GM12878 (cell line): ENCODE measurements around the gene ATP5ME. TPM values are rescaled to one million over a fixed set of nuclear protein-coding genes. Genes with fewer than 3 reads are reported as not detected.

Experiments
- ATAC-seq: fragments of 200-7000 bp; cut with Tn5 transposase; 3 replicates; pipeline ENCODE4 v1.9.1; 2020; ENCODE audit warnings: mild to moderate bottlenecking, moderate library complexity
- BruUV-seq: library from RNA; stranded (reverse); fragments of 400-500 nt; replicated peaks from 2 replicates; lab custom pipeline; 2021; lab: Mats Ljungman, UMichigan
- CTCF ChIA-PET: fragments of 300-600 bp; sonication (Branson Sonifier 250); formaldehyde crosslinking; extraction: SDS; loops from one replicate; lab custom pipeline; 2021; ENCODE audit warnings: inconsistent platforms; lab: Yijun Ruan, JAX
- POLR2A ChIA-PET: fragments of 350-600 bp; formaldehyde crosslinking; extraction: SDS; loops from one replicate; lab custom pipeline; 2021; ENCODE audit warnings: inconsistent platforms; lab: Charles Lee
- RAD21 ChIA-PET: fragments of 300-600 bp; sonication (Branson Sonifier 250); formaldehyde crosslinking; loops from one replicate; lab custom pipeline; 2023; ENCODE audit warnings: antibody characterized with exemption; ENCODE audit not compliant: unreplicated experiment; lab: Charles Lee
- SMC1A ChIA-PET: fragments of 300-600 bp; sonication (Branson Sonifier 250); formaldehyde crosslinking; loops from one replicate; lab custom pipeline; 2023; ENCODE audit not compliant: unreplicated experiment, uncharacterized antibody; lab: Charles Lee
- DNase-seq: peaks from one replicate; pipeline ENCODE4 v3.0.0-alpha.2; 2011; ENCODE audit warnings: low read depth, low spot score
- FAIRE-seq: peaks from 3 replicates; lab custom pipeline; 2011; peaks lifted over from hg19 to GRCh38; lab: Jason Lieb, UNC
- H2AFZ ChIP-seq: 2 replicates; pipeline ENCODE4 v1.6.0; 2011; ENCODE audit warnings: low read depth, low read length, control low read depth; ENCODE audit not compliant: control insufficient read depth
- H3K27ac ChIP-seq: 2 replicates; pipeline ENCODE4 v1.5.1; 2011; ENCODE audit warnings: control low read depth; ENCODE audit not compliant: control insufficient read depth, insufficient read depth
- H3K27me3 ChIP-seq, 2 experiments: replicated peaks in 1 of 2; 2 replicates each; pipeline versions ENCODE4 v1.6.0 to v1.6.1; 2011; ENCODE audit warnings: low read length in 1 of 2; ENCODE audit not compliant: control insufficient read depth in 2 of 2, insufficient read depth in 2 of 2
- H3K36me3 ChIP-seq, 2 experiments: 2 replicates each; pipeline ENCODE4 v1.5.1; 2011; ENCODE audit warnings: low read length in 1 of 2; ENCODE audit not compliant: control insufficient read depth in 2 of 2, insufficient read depth in 2 of 2
- H3K4me1 ChIP-seq: 2 replicates; pipeline ENCODE4 v1.6.1; 2011; ENCODE audit warnings: mild to moderate bottlenecking, low read length, moderate library complexity, mixed read lengths; ENCODE audit not compliant: control insufficient read depth, insufficient read depth
- H3K4me2 ChIP-seq: 2 replicates; pipeline ENCODE4 v1.6.0; 2011; ENCODE audit warnings: control low read depth; ENCODE audit not compliant: control insufficient read depth, insufficient read depth
- H3K4me3 ChIP-seq: fragments of 200-600 bp; sonication (generic); 2 replicates; pipeline ENCODE4 v1.5.1; 2016
- H3K79me2 ChIP-seq: 2 replicates; pipeline ENCODE4 v1.6.0; 2011; ENCODE audit warnings: low read length; ENCODE audit not compliant: control insufficient read depth, insufficient read depth
- H3K9ac ChIP-seq: 2 replicates; pipeline ENCODE4 v1.8.0; 2011; ENCODE audit warnings: low read length, control low read depth, mixed read lengths; ENCODE audit not compliant: control insufficient read depth, insufficient read depth
- H3K9me3 ChIP-seq: replicated peaks from 3 replicates; pipeline ENCODE4 v1.5.1; 2011; ENCODE audit warnings: mild to moderate bottlenecking, low read length; ENCODE audit not compliant: control insufficient read depth, insufficient read depth
- H4K20me1 ChIP-seq: 2 replicates; pipeline ENCODE4 v1.6.0; 2011; ENCODE audit not compliant: control insufficient read depth, insufficient read depth
- CEBPZ ChIP-seq: fragments of 150-350 bp; IDR thresholded peaks from 2 replicates; pipeline ENCODE4 v1.6.1; 2016; ENCODE audit warnings: low read depth, low read length
- NR2C2 ChIP-seq: IDR thresholded peaks from 2 replicates; pipeline ENCODE4 v1.6.1; 2011; ENCODE audit warnings: borderline replicate concordance, low read depth; ENCODE audit not compliant: control insufficient read depth, insufficient read length
- WGBS: methylation state at CpG from one replicate; pipeline ENCODE4 v1.1.6; 2016; ENCODE audit warnings: low lambda C conversion rate; ENCODE audit not compliant: insufficient replicate concordance, insufficient coverage; ENCODE audit errors: missing lambda C conversion rate; 5-methylcytosine and 5-hydroxymethylcytosine counted together
- in situ Hi-C: fragments of 300-500 bp; cut with MboI; formaldehyde crosslinking; loops from 9 replicates; pipeline ENCODE4 v1.14.3; 2018; ENCODE audit warnings: mixed read lengths
- intact Hi-C: fragments of 100-400 bp; cut with micrococcal nuclease; formaldehyde crosslinking; loops from one replicate; pipeline ENCODE4 v1.14.2; 2022; ENCODE audit not compliant: unreplicated experiment
- polyA plus RNA-seq, 11 experiments: library from polyadenylated mRNA; depleted of rRNA in 4 of 11; unstranded in 6 of 11; stranded (reverse) in 5 of 11; fragments of >200 nt; fragmentation: Nextera tagmentation in 4 of 11; fragmentation: Illumina TruSeq in 1 of 11; extraction: Ambion mirVana in 4 of 11; extraction: Trizol in 1 of 11; gene quantifications; 1 replicate in 1 of 11; 2 replicates in 10 of 11; pipeline versions ENCODE4 v1.2.1 to v1.2.3, GENCODE V29; 2011 to 2016; ENCODE audit warnings: inconsistent platforms in 2 of 11, missing spikeins in 2 of 11, low read depth in 1 of 11
- total RNA-seq, 4 experiments: library from RNA; depleted of rRNA in 3 of 4; stranded (reverse); fragments of >200 nt in 3 of 4; fragmentation: Illumina TruSeq in 1 of 4; extraction: Trizol in 1 of 4; gene quantifications; 2 replicates each; pipeline versions ENCODE4 v1.2.1 to v1.2.3, GENCODE V29; 2013 to 2021

Gene ATP5ME
- total and polyA plus RNA-seq, 10 of the 15 experiments (the other 5 are each of a cell fraction or from before 2014, with no cell fraction given), result 279 to 2,374 (median 509) TPM

GRCh38 chr4:627347-628125, 46.5 kb downstream of the ATP5ME start:
- Histone ChIP-seq H3K9me3 (peaks cover 3% of the 10 kb centered on the region; the same call in 2 of the 3 replicates), H2AFZ (no peak overlapping the region), H4K20me1 (no peaks in the 10 kb centered on the region), H3K4me3 (no peak overlapping the region), H3K27ac (no peak overlapping the region), H3K4me2 (no peak overlapping the region), H3K4me1 (no peaks in the 10 kb centered on the region), H3K9ac (no peak overlapping the region), H3K79me2 (no peaks in the 10 kb centered on the region), H3K27me3 (no peaks in the 10 kb centered on the region), H3K36me3 (no peaks in the 10 kb centered on the region)
- ATAC-seq (no peak), FAIRE-seq (no peak), DNase-seq (no peak)
- 23% methylated on average over 10 of the region's 15 CpGs for WGBS
- POLR2A ChIA-PET, result interaction anchor here (0.7 kb wide), 1 partner anchor 25 kb away, joined by 4 read pairs; no protein-coding TSS in a partner anchor
- in situ Hi-C loops, result no loop called here
- CTCF ChIA-PET, result no interaction called here
- intact Hi-C loops, result no loop called here
- SMC1A ChIA-PET, result no interaction called here
- TF ChIP-seq CEBPZ, result no peak
- no peak for TF ChIP-seq NR2C2
- RAD21 ChIA-PET, result no interaction called here
- no TSS peak for BruUV-seq
